GM12878 (cell line): ENCODE measurements around the gene CCDC85B. TPM values are rescaled to one million over a fixed set of nuclear protein-coding genes. Genes with fewer than 3 reads are reported as not detected.

Experiments
- CBX5 ChIP-seq: sonication (generic); IDR thresholded peaks from 2 replicates; pipeline ENCODE4 v1.6.1; 2016; ENCODE audit warnings: low read depth, moderate library complexity, mild to moderate bottlenecking, inconsistent platforms
- DPF2 ChIP-seq: fragments of 450-650 bp; IDR thresholded peaks from 2 replicates; pipeline ENCODE4 v1.6.1; 2017; ENCODE audit warnings: mild to moderate bottlenecking
- GABPA ChIP-seq: IDR thresholded peaks from 2 replicates; pipeline ENCODE4 v1.6.1; 2014; ENCODE audit warnings: antibody characterized with exemption, low read depth, mild to moderate bottlenecking, inconsistent platforms
- HDAC6 ChIP-seq: fragments of 200-600 bp; sonication (generic); IDR thresholded peaks from one replicate; pipeline ENCODE4 v1.8.0; 2017; ENCODE audit warnings: antibody characterized with exemption; ENCODE audit not compliant: unreplicated experiment
- MEF2B ChIP-seq: fragments of 450-650 bp; IDR thresholded peaks from 2 replicates; pipeline ENCODE4 v1.6.1; 2018; ENCODE audit warnings: mild to moderate bottlenecking, moderate library complexity; ENCODE audit not compliant: partially characterized antibody, poor library complexity, severe bottlenecking
- MTA3 ChIP-seq: IDR thresholded peaks from 2 replicates; pipeline ENCODE4 v1.6.1; 2012; ENCODE audit warnings: low read length, inconsistent platforms, borderline replicate concordance
- NBN ChIP-seq: fragments of 450-650 bp; IDR thresholded peaks from 2 replicates; pipeline ENCODE4 v1.6.1; 2016
- POLR2A ChIP-seq: IDR thresholded peaks from 2 replicates; pipeline ENCODE4 v1.6.1; 2011; ENCODE audit warnings: low read depth, mild to moderate bottlenecking, low read length
- SREBF1 ChIP-seq: IDR thresholded peaks from 2 replicates; pipeline ENCODE4 v1.6.1; 2012; ENCODE audit warnings: mild to moderate bottlenecking, low read length
- STAT3 ChIP-seq: IDR thresholded peaks from 2 replicates; pipeline ENCODE4 v1.6.1; 2011; ENCODE audit warnings: low read depth, low read length, improper control_type of control experiment
- TBL1XR1 ChIP-seq: IDR thresholded peaks from 2 replicates; pipeline ENCODE4 v1.6.1; 2012; ENCODE audit warnings: low read depth, low read length, improper control_type of control experiment
- TCF3 ChIP-seq: IDR thresholded peaks from 2 replicates; pipeline ENCODE4 v1.6.1; 2012; ENCODE audit warnings: low read depth, mild to moderate bottlenecking, low read length, borderline replicate concordance; ENCODE audit not compliant: insufficient read depth
- TCF7 ChIP-seq: IDR thresholded peaks from 2 replicates; pipeline ENCODE4 v1.6.1; 2014; ENCODE audit warnings: antibody characterized with exemption, borderline replicate concordance
- ZNF207 ChIP-seq: fragments of 450-650 bp; IDR thresholded peaks from 2 replicates; pipeline ENCODE4 v1.6.1; 2014; ENCODE audit warnings: antibody characterized with exemption, mild to moderate bottlenecking, borderline replicate concordance
- ZZZ3 ChIP-seq: IDR thresholded peaks from 2 replicates; pipeline ENCODE4 v1.6.1; 2011; ENCODE audit warnings: low read depth; ENCODE audit not compliant: control insufficient read depth, insufficient read length
- polyA plus RNA-seq, 11 experiments: library from polyadenylated mRNA; depleted of rRNA in 4 of 11; unstranded in 6 of 11; stranded (reverse) in 5 of 11; fragments of >200 nt; fragmentation: Nextera tagmentation in 4 of 11; fragmentation: Illumina TruSeq in 1 of 11; extraction: Ambion mirVana in 4 of 11; extraction: Trizol in 1 of 11; gene quantifications; 1 replicate in 1 of 11; 2 replicates in 10 of 11; pipeline versions ENCODE4 v1.2.1 to v1.2.3, GENCODE V29; 2011 to 2016; ENCODE audit warnings: inconsistent platforms in 2 of 11, missing spikeins in 2 of 11, low read depth in 1 of 11
- total RNA-seq, 4 experiments: library from RNA; depleted of rRNA in 3 of 4; stranded (reverse); fragments of >200 nt in 3 of 4; fragmentation: Illumina TruSeq in 1 of 4; extraction: Trizol in 1 of 4; gene quantifications; 2 replicates each; pipeline versions ENCODE4 v1.2.1 to v1.2.3, GENCODE V29; 2013 to 2021
- TF ChIP-seq, protein P1 (sequence below): fragments of 450-650 bp; IDR thresholded peaks from 2 replicates; pipeline ENCODE4 v1.6.1; 2017; ENCODE audit warnings: mild to moderate bottlenecking, moderate library complexity
- TF ChIP-seq, protein P2 (sequence below): fragments of 450-650 bp; IDR thresholded peaks from 2 replicates; pipeline ENCODE4 v1.6.1; 2017; ENCODE audit warnings: antibody characterized with exemption, mild to moderate bottlenecking, moderate library complexity
- TF ChIP-seq, protein P3 (sequence below): fragments of 450-650 bp; IDR thresholded peaks from 2 replicates; pipeline ENCODE4 v1.6.1; 2016; ENCODE audit warnings: mild to moderate bottlenecking
- TF ChIP-seq, protein P4 (sequence below): fragments of 450-650 bp; IDR thresholded peaks from 2 replicates; pipeline ENCODE4 v1.6.1; 2018; ENCODE audit warnings: mild to moderate bottlenecking, low read depth, moderate library complexity; ENCODE audit not compliant: partially characterized antibody

CCDC85B gene
- total and polyA plus RNA-seq, 10 of the 15 experiments (the other 5 are each of a cell fraction or from before 2014, with no cell fraction given): 0.32 to 114 (median 49.5) TPM

DNA sequence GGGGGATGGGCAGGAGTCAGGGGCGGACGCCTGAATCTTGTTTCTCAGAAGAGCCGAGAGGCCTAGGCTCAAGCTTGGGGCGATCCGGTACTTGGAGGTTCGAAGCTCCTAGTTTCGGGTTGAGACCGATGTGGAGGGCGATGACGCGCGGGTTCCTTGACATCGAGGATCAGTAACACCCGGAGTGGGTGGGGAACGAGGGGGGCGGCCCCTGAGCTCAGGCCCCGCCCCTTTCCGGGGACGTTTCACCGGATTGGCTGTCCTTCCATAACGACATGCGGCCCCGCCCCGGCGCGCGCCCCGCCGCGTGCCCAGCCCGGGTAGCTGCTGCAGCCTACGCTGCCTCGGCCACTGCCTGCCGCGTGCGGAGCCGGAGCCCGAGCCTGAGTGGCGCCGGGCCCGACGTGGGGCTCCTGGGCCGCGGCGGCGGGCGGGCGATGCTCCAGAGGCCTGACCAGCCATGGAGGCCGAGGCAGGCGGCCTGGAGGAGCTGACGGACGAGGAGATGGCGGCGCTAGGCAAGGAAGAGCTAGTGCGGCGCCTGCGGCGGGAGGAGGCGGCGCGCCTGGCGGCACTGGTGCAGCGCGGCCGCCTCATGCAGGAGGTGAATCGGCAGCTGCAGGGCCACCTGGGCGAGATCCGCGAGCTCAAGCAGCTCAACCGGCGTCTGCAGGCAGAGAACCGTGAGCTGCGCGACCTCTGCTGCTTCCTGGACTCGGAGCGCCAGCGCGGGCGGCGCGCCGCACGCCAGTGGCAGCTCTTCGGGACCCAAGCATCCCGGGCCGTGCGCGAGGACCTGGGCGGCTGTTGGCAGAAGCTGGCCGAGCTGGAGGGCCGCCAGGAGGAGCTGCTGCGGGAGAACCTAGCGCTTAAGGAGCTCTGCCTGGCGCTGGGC is at the start of gene CCDC85B (continued):
- TF ChIP-seq, protein P1, sequence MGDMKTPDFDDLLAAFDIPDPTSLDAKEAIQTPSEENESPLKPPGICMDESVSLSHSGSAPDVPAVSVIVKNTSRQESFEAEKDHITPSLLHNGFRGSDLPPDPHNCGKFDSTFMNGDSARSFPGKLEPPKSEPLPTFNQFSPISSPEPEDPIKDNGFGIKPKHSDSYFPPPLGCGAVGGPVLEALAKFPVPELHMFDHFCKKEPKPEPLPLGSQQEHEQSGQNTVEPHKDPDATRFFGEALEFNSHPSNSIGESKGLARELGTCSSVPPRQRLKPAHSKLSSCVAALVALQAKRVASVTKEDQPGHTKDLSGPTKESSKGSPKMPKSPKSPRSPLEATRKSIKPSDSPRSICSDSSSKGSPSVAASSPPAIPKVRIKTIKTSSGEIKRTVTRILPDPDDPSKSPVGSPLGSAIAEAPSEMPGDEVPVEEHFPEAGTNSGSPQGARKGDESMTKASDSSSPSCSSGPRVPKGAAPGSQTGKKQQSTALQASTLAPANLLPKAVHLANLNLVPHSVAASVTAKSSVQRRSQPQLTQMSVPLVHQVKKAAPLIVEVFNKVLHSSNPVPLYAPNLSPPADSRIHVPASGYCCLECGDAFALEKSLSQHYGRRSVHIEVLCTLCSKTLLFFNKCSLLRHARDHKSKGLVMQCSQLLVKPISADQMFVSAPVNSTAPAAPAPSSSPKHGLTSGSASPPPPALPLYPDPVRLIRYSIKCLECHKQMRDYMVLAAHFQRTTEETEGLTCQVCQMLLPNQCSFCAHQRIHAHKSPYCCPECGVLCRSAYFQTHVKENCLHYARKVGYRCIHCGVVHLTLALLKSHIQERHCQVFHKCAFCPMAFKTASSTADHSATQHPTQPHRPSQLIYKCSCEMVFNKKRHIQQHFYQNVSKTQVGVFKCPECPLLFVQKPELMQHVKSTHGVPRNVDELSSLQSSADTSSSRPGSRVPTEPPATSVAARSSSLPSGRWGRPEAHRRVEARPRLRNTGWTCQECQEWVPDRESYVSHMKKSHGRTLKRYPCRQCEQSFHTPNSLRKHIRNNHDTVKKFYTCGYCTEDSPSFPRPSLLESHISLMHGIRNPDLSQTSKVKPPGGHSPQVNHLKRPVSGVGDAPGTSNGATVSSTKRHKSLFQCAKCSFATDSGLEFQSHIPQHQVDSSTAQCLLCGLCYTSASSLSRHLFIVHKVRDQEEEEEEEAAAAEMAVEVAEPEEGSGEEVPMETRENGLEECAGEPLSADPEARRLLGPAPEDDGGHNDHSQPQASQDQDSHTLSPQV: peak; percentile 91
- no peak for TF ChIP-seq TCF7
- peak; percentile 75 for TF ChIP-seq HDAC6
- no peak for TF ChIP-seq TBL1XR1
- peak; percentile 99 for TF ChIP-seq POLR2A
- TF ChIP-seq MEF2B: peak; percentile 71
- peak; percentile 60; the same call in 1 of the 2 replicates for TF ChIP-seq ZNF207
- TF ChIP-seq TCF3: peak; percentile 81; the same call in 1 of the 2 replicates
- no peak for TF ChIP-seq ZZZ3
- TF ChIP-seq MTA3: no peak
- TF ChIP-seq DPF2: peak; percentile 79
- TF ChIP-seq, protein P2, sequence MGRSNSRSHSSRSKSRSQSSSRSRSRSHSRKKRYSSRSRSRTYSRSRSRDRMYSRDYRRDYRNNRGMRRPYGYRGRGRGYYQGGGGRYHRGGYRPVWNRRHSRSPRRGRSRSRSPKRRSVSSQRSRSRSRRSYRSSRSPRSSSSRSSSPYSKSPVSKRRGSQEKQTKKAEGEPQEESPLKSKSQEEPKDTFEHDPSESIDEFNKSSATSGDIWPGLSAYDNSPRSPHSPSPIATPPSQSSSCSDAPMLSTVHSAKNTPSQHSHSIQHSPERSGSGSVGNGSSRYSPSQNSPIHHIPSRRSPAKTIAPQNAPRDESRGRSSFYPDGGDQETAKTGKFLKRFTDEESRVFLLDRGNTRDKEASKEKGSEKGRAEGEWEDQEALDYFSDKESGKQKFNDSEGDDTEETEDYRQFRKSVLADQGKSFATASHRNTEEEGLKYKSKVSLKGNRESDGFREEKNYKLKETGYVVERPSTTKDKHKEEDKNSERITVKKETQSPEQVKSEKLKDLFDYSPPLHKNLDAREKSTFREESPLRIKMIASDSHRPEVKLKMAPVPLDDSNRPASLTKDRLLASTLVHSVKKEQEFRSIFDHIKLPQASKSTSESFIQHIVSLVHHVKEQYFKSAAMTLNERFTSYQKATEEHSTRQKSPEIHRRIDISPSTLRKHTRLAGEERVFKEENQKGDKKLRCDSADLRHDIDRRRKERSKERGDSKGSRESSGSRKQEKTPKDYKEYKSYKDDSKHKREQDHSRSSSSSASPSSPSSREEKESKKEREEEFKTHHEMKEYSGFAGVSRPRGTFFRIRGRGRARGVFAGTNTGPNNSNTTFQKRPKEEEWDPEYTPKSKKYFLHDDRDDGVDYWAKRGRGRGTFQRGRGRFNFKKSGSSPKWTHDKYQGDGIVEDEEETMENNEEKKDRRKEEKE: no peak; the same call in 1 of the 2 replicates
- TF ChIP-seq CBX5: no peak
- peak; percentile 64; the same call in 1 of the 2 replicates for TF ChIP-seq NBN
- TF ChIP-seq SREBF1: no peak
- no peak for TF ChIP-seq STAT3
- no peak for TF ChIP-seq GABPA
- TF ChIP-seq, protein P3, sequence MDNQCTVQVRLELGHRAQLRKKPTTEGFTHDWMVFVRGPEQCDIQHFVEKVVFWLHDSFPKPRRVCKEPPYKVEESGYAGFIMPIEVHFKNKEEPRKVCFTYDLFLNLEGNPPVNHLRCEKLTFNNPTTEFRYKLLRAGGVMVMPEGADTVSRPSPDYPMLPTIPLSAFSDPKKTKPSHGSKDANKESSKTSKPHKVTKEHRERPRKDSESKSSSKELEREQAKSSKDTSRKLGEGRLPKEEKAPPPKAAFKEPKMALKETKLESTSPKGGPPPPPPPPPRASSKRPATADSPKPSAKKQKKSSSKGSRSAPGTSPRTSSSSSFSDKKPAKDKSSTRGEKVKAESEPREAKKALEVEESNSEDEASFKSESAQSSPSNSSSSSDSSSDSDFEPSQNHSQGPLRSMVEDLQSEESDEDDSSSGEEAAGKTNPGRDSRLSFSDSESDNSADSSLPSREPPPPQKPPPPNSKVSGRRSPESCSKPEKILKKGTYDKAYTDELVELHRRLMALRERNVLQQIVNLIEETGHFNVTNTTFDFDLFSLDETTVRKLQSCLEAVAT: peak; percentile 82
- TF ChIP-seq, protein P4, sequence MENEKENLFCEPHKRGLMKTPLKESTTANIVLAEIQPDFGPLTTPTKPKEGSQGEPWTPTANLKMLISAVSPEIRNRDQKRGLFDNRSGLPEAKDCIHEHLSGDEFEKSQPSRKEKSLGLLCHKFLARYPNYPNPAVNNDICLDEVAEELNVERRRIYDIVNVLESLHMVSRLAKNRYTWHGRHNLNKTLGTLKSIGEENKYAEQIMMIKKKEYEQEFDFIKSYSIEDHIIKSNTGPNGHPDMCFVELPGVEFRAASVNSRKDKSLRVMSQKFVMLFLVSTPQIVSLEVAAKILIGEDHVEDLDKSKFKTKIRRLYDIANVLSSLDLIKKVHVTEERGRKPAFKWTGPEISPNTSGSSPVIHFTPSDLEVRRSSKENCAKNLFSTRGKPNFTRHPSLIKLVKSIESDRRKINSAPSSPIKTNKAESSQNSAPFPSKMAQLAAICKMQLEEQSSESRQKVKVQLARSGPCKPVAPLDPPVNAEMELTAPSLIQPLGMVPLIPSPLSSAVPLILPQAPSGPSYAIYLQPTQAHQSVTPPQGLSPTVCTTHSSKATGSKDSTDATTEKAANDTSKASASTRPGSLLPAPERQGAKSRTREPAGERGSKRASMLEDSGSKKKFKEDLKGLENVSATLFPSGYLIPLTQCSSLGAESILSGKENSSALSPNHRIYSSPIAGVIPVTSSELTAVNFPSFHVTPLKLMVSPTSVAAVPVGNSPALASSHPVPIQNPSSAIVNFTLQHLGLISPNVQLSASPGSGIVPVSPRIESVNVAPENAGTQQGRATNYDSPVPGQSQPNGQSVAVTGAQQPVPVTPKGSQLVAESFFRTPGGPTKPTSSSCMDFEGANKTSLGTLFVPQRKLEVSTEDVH: no peak
